Measurements from ENCODE around the gene YWHAG. TPM values are rescaled to one million over a fixed set of nuclear protein-coding genes. Genes with fewer than 3 reads are reported as not detected.

YWHAG gene
- total and polyA plus RNA-seq, 2 donors from 2014 or later = 45.4 to 94.2 TPM

DNA sequence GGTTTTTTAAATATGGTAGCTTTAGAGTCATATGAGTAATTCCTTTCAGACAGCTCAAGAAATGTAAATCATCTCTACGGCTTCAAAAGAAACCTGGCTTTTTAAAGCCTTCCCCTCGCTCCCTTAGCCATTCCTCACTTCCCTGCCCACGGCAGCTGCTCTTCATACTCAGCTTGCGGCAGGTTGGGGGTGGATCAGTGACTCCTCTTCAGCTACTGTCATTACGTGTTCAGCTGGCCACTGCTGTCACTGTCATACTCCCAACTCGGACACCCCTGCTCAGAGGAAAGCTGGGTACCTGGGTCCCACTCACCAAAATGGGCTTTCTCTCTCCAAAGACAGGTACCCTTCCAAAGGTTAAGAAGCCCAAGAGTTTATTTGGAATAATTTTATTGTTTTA lies 6.6 kb downstream of the YWHAG start:
- H3K9me3 ChIP-seq (ENCODE audit: control insufficient read depth in 2 of 3, insufficient read depth in 1 of 3, low read length in 3 of 3) = no peaks in the 10 kb centered on the region
- H3K4me3 ChIP-seq (ENCODE audit: low read length in 3 of 3) = no peak overlapping the region
- DNase-seq (no peak), FAIRE-seq (no peak)
- TF ChIP-seq, protein P1, sequence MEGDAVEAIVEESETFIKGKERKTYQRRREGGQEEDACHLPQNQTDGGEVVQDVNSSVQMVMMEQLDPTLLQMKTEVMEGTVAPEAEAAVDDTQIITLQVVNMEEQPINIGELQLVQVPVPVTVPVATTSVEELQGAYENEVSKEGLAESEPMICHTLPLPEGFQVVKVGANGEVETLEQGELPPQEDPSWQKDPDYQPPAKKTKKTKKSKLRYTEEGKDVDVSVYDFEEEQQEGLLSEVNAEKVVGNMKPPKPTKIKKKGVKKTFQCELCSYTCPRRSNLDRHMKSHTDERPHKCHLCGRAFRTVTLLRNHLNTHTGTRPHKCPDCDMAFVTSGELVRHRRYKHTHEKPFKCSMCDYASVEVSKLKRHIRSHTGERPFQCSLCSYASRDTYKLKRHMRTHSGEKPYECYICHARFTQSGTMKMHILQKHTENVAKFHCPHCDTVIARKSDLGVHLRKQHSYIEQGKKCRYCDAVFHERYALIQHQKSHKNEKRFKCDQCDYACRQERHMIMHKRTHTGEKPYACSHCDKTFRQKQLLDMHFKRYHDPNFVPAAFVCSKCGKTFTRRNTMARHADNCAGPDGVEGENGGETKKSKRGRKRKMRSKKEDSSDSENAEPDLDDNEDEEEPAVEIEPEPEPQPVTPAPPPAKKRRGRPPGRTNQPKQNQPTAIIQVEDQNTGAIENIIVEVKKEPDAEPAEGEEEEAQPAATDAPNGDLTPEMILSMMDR (IDR thresholded peaks at IDR 0.05; ENCODE audit: borderline replicate concordance, extremely low read depth, insufficient read depth) = no peak
- no peak overlapping the region for H3K9ac ChIP-seq (ENCODE audit: low read length in 3 of 3)
- H3K27me3 ChIP-seq (ENCODE audit: control insufficient read depth, insufficient read depth, low read length) = no peaks in the 10 kb centered on the region
- H3K27ac ChIP-seq (ENCODE audit: low read depth in 2 of 2, low read length in 2 of 2) = no peak overlapping the region
- intact Hi-C loops (cut with DNase I) = no loop called here
- H3K36me3 ChIP-seq (ENCODE audit: control insufficient read depth in 2 of 3, insufficient read depth in 3 of 3, low read length in 3 of 3) = peaks cover 0 to 21% (median 2%) of the 10 kb centered on the region in 3 donors
- H3K4me1 ChIP-seq (ENCODE audit: control insufficient read depth in 2 of 3, insufficient read depth in 2 of 3, low read depth in 1 of 3, low read length in 3 of 3) = peaks cover 0 to 13% (median 8%) of the 10 kb centered on the region in 3 donors

DNA sequence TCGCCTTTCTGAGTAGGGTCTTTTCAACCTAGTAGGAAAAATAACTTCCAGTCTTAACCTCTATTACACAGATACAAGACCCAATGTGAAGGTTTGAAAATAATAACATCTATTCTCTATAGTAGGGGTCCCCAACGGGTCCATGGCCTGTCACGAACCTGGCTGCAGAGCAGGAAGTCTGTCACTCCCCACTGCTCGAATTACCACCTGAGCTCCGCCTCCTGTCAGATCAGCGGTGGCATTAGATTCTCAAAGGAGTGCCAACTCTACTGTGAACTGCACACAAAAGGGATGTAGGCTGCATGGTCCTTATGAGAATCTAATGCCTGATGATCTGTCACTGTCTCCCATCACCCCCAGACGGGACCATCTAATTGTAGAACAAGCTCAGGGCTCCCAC lies 7.4 kb downstream of the YWHAG start:
- Histone ChIP-seq H3K36me3 (ENCODE audit: control insufficient read depth in 2 of 3, insufficient read depth in 3 of 3, low read length in 3 of 3) (peaks cover 4 to 28% (median 6%) of the 10 kb centered on the region in 3 donors), H3K4me1 (ENCODE audit: control insufficient read depth in 2 of 3, insufficient read depth in 2 of 3, low read depth in 1 of 3, low read length in 3 of 3) (peaks cover 0 to 14% (median 6%) of the 10 kb centered on the region in 3 donors), H3K9ac (ENCODE audit: low read length in 3 of 3) (no peak overlapping the region), H3K4me3 (ENCODE audit: low read length in 3 of 3) (no peak overlapping the region), H3K27me3 (ENCODE audit: control insufficient read depth, insufficient read depth, low read length) (no peaks in the 10 kb centered on the region), H3K27ac (ENCODE audit: low read depth in 2 of 2, low read length in 2 of 2) (no peak overlapping the region), H3K9me3 (ENCODE audit: control insufficient read depth in 2 of 3, insufficient read depth in 1 of 3, low read length in 3 of 3) (no peaks in the 10 kb centered on the region)
- intact Hi-C loops (cut with DNase I) = no loop called here
- DNase-seq (no peak), FAIRE-seq (no peak)
- TF ChIP-seq, protein P1 (IDR thresholded peaks at IDR 0.05; ENCODE audit: borderline replicate concordance, extremely low read depth, insufficient read depth) = no peak

DNA sequence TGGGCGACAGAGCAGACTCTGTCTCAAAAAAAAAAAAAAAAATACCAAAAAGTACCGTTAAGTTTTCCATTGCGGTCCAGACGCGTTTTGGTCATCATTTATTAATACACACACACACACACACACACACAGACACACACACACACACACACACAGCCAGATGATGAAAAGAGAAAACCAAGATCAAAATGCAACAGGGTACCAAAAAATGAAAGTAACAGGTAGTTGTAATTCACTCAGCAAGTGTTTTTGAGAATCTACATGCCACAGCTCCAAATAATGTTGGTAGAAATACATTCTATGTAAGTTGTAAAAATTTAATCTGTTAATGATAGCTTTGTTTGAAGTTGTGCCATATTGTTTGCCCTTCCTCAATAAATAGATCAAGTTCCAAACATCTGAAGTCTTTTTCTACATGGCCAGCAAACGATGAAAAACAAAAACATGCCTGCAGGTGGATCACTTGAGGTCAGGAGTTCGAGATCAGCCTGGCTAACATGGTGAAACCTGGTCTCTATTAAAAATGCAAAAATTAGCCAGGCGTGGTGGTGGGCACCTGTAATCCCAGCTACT lies 9.4 kb downstream of the YWHAG start:
- FAIRE-seq = no peak
- no peaks in the 10 kb centered on the region for H3K27me3 ChIP-seq (ENCODE audit: control insufficient read depth, insufficient read depth, low read length)
- H3K4me3 ChIP-seq (ENCODE audit: low read length in 3 of 3) = no peak overlapping the region
- H3K27ac ChIP-seq (ENCODE audit: low read depth in 2 of 2, low read length in 2 of 2) = no peak overlapping the region
- TF ChIP-seq, protein P1 (IDR thresholded peaks at IDR 0.05; ENCODE audit: borderline replicate concordance, extremely low read depth, insufficient read depth) = no peak
- peaks cover 4 to 30% (median 15%) of the 10 kb centered on the region in 3 donors for H3K36me3 ChIP-seq (ENCODE audit: control insufficient read depth in 2 of 3, insufficient read depth in 3 of 3, low read length in 3 of 3)
- no peak overlapping the region for H3K9ac ChIP-seq (ENCODE audit: low read length in 3 of 3)
- intact Hi-C loops (cut with DNase I) = no loop called here
- H3K4me1 ChIP-seq (ENCODE audit: control insufficient read depth in 2 of 3, insufficient read depth in 2 of 3, low read depth in 1 of 3, low read length in 3 of 3) = peaks cover 0 to 17% (median 10%) of the 10 kb centered on the region in 3 donors
- no peak for DNase-seq
- no peaks in the 10 kb centered on the region for H3K9me3 ChIP-seq (ENCODE audit: control insufficient read depth in 2 of 3, insufficient read depth in 1 of 3, low read length in 3 of 3)

DNA sequence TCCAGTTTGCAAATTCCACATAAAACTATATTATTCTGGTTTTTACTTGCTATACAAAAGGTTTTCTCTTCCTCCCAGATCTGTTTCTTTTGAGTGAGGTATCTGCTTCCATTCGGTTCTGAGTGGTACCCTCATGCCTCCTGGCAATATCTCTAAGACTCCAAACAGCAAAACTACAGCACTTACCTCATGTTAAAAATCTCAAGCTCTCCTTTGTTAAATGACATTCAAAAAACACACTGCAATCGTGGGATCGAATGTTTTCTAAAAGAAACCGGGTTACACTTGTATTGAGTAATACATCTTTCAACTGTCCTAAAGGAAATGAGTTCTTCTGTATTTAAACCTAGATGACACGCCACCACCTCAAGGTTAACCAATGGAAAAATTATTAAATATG lies 11.1 kb downstream of the YWHAG start:
- no peak for DNase-seq
- no peaks in the 10 kb centered on the region for H3K27me3 ChIP-seq (ENCODE audit: control insufficient read depth, insufficient read depth, low read length)
- TF ChIP-seq, protein P1 (IDR thresholded peaks at IDR 0.05; ENCODE audit: borderline replicate concordance, extremely low read depth, insufficient read depth) = no peak
- peaks cover 4 to 37% (median 20%) of the 10 kb centered on the region in 3 donors for H3K36me3 ChIP-seq (ENCODE audit: control insufficient read depth in 2 of 3, insufficient read depth in 3 of 3, low read length in 3 of 3)
- H3K27ac ChIP-seq (ENCODE audit: low read depth in 2 of 2, low read length in 2 of 2) = no peak overlapping the region
- FAIRE-seq = no peak
- H3K9me3 ChIP-seq (ENCODE audit: control insufficient read depth in 2 of 3, insufficient read depth in 1 of 3, low read length in 3 of 3) = no peaks in the 10 kb centered on the region
- H3K9ac ChIP-seq (ENCODE audit: low read length in 3 of 3) = no peak overlapping the region
- H3K4me1 ChIP-seq (ENCODE audit: control insufficient read depth in 2 of 3, insufficient read depth in 2 of 3, low read depth in 1 of 3, low read length in 3 of 3) = peaks cover 0 to 15% (median 10%) of the 10 kb centered on the region in 3 donors
- H3K4me3 ChIP-seq (ENCODE audit: low read length in 3 of 3) = no peak overlapping the region
- intact Hi-C loops (cut with DNase I) = no loop called here
